ENCODE measurements around the gene THEM5.

- TF ChIP-seq CTCF (IDR thresholded peaks at IDR 0.05), result no peak
- TF ChIP-seq POLR2A (IDR thresholded peaks at IDR 0.05), result no peak
These were observed 32.6 kb downstream of the THEM5 start for GRCh38 chr1:151820940-151821339.
